GM21526 (cell line): Measurements from ENCODE around the gene DLGAP1.
"Not testable (repeated sequence)": the region's sequence is repeated elsewhere in the genome, so short reads cannot be mapped to it uniquely, and the experiment has no call there.

Experiments
- ATAC-seq: cut with Tn5 transposase; IDR thresholded peaks from one replicate; pipeline ENCODE4 v1.9.1; 2021; ENCODE audit warnings: moderate library complexity; ENCODE audit not compliant: unreplicated experiment, low FRiP score

Gene DLGAP1

GRCh38 chr18:4299395-4299794, 155.7 kb downstream of the DLGAP1 start:
- ATAC-seq: no peak

- ATAC-seq: no peak
Measured at GRCh38 chr18:4293337-4293736, 161.8 kb downstream of the DLGAP1 start.

- ATAC-seq: no peak
Measured at GRCh38 chr18:4292696-4293095, 162.4 kb downstream of the DLGAP1 start.

- not testable (repeated sequence) for ATAC-seq
Measured at GRCh38 chr18:4287340-4287739, 167.8 kb downstream of the DLGAP1 start.

GRCh38 chr18:4286256-4286655, 168.9 kb downstream of the DLGAP1 start:
- no peak for ATAC-seq

GRCh38 chr18:4285525-4285924, 169.6 kb downstream of the DLGAP1 start:
- no peak for ATAC-seq

- ATAC-seq: no peak
Measured at GRCh38 chr18:4284528-4284927, 170.6 kb downstream of the DLGAP1 start.

- ATAC-seq: no peak
Measured at GRCh38 chr18:4283746-4284291, 171.3 kb downstream of the DLGAP1 start.

GRCh38 chr18:4282954-4283353, 172.2 kb downstream of the DLGAP1 start:
- no peak for ATAC-seq

- ATAC-seq: peak; percentile 78
Measured at GRCh38 chr18:4276953-4277585, 178.0 kb downstream of the DLGAP1 start.

GRCh38 chr18:4271952-4272351, 183.2 kb downstream of the DLGAP1 start:
- no peak for ATAC-seq

- ATAC-seq: no peak
Measured at GRCh38 chr18:4270988-4271387, 184.1 kb downstream of the DLGAP1 start.

GRCh38 chr18:4270016-4270415, 185.1 kb downstream of the DLGAP1 start:
- ATAC-seq: peak; percentile 61

- no peak for ATAC-seq
Measured at GRCh38 chr18:4267641-4268040, 187.5 kb downstream of the DLGAP1 start.

GRCh38 chr18:4264347-4264791, 190.7 kb downstream of the DLGAP1 start:
- ATAC-seq: no peak

GRCh38 chr18:4260107-4260506, 195.0 kb downstream of the DLGAP1 start:
- no peak for ATAC-seq

GRCh38 chr18:4256766-4257417, 198.2 kb downstream of the DLGAP1 start:
- no peak for ATAC-seq

- no peak for ATAC-seq
Measured at GRCh38 chr18:4254840-4255239, 200.3 kb downstream of the DLGAP1 start.

GRCh38 chr18:4252829-4253228, 202.3 kb downstream of the DLGAP1 start:
- no peak for ATAC-seq

- no peak for ATAC-seq
Measured at GRCh38 chr18:4251873-4252272, 203.2 kb downstream of the DLGAP1 start.

GRCh38 chr18:4251206-4251605, 203.9 kb downstream of the DLGAP1 start:
- no peak for ATAC-seq

- ATAC-seq: no peak
Measured at GRCh38 chr18:4250141-4250540, 205.0 kb downstream of the DLGAP1 start.
